NCI-H82 (cell line): ENCODE data around the gene FAM89B.

Experiments
- DNase-seq: peaks from one replicate; lab custom pipeline; 2025; lab: John Stamatoyannopoulos, UW

The FAM89B gene

GRCh38 chr11:65573391-65574079, 1.2 kb downstream of the FAM89B start:
- no peak for DNase-seq

GRCh38 chr11:65574109-65574810, 1.9 kb downstream of the FAM89B start:
- DNase-seq: peak; percentile 80

DNA sequence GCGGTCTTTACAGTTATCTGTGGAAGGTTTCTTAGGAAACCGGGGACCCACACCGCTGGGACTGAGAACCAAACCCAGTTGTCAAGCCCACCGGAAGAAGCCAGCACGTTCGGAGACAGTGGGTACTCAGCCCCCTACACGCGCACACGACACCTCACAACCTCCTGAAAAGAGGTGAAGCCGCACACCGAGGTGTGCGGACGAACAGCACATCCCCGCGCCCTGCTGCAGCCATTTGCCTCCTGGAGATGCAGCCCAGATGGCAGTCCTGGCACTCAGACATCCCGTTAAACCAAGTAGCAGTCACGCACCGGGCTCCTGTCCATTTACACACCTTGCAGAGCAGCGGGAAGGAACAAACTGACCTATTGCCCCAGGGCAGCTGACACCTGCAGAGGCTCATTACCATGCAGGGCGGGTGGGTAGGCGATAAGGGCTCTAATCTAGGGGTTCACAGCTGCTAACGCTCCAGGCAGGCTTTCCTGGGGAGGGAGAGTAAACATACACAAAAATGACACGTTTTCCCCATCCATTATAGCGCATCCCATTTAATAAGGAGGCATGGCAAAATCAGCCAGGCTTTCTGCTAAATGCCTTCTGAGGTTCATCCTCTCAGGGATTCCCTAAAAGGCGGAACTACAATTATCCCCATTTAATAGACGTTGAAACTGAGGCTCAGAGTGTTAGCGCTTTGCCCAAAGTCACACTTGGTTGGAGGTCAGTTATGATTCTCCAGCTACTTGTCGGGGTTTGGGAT, 2.7 kb downstream of the FAM89B start:
- DNase-seq: no peak

DNA sequence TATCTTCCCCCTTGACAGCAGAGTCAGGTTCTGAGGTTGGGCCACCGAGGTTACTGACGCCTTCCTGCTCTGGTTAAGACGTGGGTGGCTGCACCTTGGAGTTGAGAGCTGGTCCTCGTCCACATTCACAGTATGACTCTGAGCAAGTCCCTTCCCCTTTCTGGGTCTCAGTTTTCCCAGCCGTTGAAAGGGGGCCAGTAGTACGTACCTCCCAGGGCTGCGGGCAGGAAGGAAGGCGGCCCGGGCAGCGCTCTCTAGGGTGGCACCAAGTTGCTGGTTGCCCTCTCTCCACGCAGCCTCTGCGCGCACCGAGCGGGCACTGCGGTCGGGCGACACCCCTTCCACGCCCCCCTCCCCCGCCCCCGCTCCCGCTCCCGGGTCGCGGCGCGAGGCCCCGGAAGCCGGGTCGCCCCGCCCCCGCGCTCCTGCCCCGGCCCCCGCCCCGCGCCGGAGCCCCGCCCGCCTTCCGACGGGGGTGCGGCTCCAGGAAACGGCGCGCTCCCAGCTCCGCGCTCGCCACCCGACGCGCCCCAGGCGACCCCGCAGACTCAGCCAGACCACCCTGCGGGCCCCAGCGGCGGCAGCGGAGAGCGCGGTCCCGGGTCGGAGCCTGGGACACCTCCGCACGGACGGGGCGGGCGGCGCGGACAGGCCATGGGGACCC, 3.4 kb downstream of the FAM89B start, which contains the start of gene EHBP1L1:
TSS of gene EHBP1L1 (plus strand) at position 486 of the 664 bp plus-strand sequence. CDS start 250 bp downstream, outside the sequence.
- DNase-seq: peak; percentile 58

- no peak for DNase-seq
Measured at GRCh38 chr11:65576232-65576866, 4.0 kb downstream of the FAM89B start.

DNA sequence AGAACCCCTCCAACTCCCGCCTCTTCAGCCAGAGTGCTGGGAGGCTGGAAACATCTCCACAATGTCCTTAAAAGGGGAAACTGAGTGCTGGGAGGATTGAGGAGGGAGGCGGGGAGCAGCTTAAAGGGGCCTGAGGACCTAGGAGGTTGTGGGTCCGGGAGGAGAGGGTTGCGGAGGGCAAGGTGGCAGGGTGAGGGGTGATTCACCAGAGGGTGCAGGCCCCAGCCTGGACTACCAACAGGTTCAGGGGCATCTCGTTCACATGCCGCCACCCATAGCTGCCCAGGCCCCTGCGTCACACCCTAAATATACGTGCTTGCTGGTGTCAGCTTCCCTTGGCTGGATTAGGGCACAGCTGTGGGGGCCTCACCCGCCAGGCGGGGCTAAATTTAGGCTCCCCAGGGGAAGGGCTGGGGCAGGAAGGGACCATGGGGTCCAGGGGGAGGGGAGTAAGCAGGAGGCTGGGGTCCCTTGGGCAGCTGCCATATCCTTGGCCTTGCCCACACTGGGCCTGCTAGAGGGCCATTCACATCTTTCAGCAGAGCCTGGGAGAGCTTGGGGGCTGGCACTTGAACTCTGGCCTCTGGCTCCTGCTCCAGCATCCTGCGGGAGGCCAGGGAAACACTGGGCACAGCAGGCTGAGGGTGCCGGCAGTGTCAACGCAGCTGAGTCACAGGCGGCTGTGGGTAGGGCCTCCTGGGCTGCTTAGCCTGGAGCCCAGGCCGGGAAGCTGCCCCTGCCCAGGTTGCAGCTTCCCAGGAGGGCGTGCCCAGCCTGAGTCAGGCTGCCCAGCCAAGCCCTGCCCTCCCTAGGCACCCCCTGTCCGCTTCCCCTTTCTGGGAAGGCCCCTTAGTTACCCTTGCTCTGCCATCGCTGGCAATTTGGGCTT, 4.8 kb downstream of the FAM89B start:
- DNase-seq: no peak

DNA sequence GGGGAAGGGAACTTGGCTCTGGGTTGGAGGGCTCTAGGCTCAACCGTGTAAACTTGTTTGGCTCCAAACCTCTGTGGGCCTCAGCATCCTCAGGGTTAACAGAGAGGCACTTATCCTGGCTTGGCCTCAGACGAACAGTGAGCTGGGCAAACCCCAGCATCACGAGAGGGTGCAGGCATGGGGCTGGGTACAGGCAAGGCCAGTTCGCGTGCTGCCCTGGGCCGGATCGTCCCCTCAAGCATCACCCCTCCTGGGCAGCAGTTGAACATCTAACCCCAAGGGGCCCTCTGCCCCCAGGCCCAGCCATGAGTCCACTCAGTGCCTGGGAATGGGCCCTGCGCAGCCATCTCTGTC, 5.4 kb downstream of the FAM89B start:
- DNase-seq: no peak

DNA sequence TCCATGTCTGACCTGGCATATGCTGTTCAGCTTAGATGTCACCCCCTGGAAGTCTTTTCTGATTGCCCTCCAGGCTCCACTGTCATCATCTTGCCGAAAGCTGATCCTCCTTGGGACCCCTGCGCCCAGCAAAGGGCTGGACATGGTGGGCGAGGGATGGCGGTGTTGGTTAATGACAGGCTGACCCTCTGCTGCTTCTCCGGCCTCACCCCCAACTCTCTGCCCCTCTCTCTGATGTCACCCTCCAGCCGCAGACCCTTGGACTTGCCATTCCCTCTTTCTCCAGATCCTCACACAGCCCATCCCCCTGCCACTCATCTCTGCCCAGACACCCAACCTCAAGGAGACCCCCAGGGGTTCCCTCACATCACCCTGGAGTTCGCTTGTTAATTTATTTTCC, 5.8 kb downstream of the FAM89B start:
- DNase-seq: no peak

DNA sequence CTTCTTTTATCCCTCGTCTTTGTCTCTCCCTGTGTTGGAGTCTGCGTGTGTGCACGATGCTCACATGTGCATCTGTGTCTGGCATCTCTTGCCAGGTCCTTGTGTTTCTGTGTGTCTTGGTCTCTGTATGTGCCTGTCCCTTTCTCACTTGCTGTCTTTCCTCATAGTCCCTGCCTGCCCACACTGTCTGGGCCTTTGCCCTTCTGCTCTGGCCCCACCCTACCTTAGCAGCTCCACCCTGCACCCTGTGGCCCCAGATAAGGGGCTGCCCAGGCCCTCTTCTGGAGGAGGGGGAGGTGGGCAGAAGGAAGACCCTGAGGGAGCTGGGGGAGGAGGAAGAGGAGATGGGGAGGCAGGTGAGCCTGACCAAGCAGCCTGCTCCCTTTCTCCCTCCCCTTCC, 6.3 kb downstream of the FAM89B start:
- no peak for DNase-seq

GRCh38 chr11:65579291-65579690, 7.0 kb downstream of the FAM89B start:
- DNase-seq: no peak

DNA sequence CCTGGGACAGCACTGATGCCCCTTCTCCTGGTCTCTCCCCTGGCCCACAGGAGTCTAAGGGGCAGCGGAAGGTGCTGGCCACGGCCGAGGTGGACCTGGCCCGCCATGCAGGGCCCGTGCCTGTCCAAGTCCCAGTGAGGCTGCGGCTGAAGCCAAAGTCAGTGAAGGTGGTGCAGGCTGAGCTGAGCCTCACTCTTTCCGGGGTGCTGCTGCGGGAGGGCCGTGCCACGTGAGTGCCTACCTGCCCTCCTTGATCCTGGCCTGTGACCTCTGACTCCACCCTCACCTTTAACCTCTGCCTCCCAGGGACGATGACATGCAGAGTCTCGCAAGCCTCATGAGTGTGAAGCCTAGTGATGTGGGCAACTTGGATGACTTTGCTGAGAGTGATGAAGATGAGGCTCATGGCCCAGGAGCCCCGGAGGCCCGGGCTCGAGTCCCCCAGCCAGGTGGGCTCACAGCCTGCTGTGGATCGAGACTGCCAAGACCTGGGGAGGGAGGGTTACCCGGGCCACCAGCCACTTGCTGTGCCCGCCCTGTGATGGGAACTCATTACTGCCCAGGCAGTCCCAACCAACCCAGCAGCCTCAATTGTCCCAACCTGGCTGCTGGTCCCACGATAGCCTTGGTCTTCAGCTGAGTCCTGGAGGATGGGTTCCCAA, 7.8 kb downstream of the FAM89B start:
- no peak for DNase-seq

DNA sequence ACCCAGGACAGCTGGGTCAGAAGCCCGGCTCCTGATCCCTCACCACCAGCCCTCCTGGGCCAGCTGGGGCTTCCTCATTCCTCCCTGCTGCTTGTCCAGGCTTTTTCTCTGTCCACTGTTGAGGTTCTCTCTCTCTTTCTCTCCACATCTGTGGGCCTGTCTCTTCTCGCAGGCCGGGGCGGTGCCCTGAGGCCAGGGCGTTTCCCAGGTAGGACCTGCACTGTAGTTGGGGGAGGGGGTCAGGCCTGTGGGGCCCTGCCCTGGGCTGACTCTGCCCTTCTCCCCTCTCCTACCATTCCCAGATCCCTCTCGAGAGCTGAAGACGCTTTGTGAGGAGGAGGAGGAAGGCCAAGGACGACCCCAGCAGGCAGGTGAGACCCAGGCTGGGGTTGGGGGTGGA, 8.4 kb downstream of the FAM89B start:
- DNase-seq: no peak

DNA sequence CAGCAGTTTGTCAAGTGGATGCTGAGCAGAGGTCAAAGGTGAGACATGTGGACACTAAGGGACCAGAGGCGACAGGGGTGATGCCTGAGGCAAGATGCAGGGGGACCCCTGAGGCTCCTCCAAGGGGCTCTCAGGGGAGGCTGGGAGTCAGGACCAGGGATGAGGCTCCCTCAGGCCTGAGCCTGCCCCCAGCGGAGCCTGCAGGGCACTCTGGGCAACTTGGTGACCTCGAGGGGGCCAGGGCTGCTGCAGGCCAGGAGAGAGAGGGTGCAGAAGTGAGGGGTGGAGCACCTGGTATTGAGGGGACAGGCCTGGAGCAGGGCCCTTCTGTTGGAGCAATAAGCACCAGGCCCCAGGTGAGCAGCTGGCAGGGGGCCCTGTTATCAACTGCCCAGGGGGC, 9.6 kb downstream of the FAM89B start:
- DNase-seq: no peak

- no peak for DNase-seq
Measured at GRCh38 chr11:65583589-65583988, 11.3 kb downstream of the FAM89B start.

- no peak for DNase-seq
Measured at GRCh38 chr11:65584106-65584505, 11.8 kb downstream of the FAM89B start.

GRCh38 chr11:65584723-65585171, 12.4 kb downstream of the FAM89B start:
- no peak for DNase-seq

GRCh38 chr11:65585396-65586246, 13.3 kb downstream of the FAM89B start:
- DNase-seq: no peak

DNA sequence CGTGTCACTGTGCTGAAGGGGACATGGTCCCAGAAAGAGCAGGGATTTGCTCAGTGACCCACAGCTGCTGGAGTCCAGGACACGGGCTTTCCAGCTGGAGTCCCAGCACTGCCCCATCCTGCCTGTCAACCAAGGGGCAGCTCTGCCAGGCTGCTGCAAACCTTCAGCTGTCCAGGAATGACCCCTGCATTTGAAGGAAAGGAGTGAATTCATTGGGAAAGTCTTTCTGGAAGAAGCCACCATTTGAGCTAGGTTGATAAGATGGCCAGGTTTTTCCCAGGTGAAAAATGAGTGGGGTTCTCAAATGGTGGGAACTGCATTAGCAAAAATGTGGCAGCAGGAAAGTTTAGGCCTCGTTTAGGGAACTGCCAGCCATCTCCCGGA, 13.9 kb downstream of the FAM89B start:
- DNase-seq: no peak

DNA sequence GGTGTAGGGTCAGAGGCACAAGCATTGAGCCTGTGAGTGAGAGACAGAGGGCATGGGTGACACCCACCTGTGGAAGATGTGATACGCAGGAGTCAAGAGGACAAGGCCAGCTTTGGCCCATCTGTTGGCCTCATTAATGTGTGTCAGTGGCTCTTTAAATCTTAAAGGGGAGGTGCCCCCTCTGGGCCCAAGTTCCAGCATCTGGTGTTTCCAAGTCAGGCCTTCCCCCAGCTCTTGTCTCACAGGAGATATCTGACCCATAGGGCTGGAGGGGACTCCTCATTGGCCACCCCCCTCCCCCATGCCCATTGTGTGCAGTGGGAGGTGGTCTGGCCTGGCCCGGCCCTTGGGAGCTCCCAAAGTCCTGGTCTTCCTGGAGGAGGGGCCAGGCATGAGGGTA, 14.3 kb downstream of the FAM89B start:
- peak; percentile 86 for DNase-seq
